HS-27A (cell line): ENCODE results near the gene NDUFC1.
A peak's percentile ranks its signal among the peaks of the same experiment; 100 is the strongest.
"Not testable (repeated sequence)": the region's sequence is repeated elsewhere in the genome, so short reads cannot be mapped to it uniquely, and the experiment has no call there.

Experiments
- DNase-seq: peaks from one replicate; pipeline ENCODE4 v3.0.0-alpha.2; 2012; ENCODE audit warnings: low read depth, missing footprints

Gene NDUFC1

DNA sequence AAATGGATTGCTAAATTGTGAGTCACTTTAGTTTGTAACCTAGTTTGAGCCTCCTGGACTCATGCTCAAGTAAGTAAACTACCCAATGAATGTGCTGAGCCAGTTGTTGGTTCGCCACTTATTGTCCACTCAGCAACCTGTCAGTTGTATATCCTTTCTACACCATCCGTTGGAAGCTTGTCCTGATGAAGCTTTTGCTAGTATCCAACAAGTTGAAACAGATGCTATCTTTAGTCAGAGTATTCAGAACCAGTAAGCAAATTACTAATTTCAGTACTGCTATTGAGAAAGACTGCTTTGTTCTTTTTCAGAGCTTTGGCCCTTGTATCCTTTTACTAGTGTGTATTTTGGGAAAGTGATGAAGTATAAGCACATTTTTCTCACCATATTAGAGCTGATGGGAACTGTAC is 5.3 kb downstream of the NDUFC1 start:
- no peak for DNase-seq

DNA sequence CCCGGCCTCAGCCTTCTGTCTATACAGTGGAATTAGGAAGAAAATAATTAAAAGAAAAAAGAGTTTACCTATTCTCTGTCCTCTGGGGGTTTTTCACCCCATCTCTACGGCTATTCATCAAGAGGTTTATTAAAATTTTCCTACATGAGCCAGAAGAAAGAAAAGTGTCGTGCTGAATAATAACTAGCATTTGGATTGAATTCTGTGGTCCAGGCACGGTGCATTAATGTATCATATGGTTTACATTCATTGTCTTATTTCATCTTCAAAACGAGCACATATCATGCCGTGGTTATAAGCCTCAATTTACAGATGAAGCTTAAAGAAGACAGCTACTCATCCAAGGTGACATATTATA is 6.4 kb downstream of the NDUFC1 start:
- DNase-seq, result no peak

DNA sequence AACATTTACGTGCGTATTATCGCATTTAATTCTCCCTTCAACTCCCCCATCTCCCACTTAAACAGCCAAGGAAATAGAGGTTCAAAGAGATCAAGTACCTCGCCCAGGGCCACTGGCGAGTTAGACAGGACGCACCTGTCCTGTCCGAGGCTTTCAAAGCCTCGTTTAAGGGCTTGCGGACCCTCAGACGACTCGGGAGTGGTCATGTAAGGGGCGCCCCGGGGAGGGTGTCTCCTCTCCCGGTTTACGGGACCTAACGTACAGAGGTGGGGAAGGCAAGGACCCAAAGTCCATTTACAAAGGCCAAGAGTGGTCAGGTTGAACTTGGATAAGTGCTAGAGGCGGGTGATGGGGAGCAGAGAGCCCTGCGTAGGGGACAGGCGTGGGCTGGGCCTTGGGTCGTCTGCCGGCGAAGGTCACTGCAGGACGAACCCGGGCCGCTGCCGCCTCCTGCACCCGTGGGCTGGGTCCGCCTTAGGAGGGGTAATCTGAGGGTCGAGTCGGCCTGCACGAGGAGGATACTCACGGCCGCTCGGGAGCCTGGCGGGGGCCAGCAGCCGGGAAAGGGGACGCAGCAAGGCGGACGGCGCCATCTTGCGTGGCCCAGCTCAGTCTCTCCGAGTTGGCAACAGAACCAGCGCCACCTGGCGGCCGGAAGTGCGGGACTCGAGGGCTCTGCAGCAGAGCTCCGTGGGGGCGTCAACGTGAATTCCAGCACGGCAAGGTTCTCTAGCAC is 6.9 kb downstream of the NDUFC1 start:
- peak; percentile 88 for DNase-seq

DNA sequence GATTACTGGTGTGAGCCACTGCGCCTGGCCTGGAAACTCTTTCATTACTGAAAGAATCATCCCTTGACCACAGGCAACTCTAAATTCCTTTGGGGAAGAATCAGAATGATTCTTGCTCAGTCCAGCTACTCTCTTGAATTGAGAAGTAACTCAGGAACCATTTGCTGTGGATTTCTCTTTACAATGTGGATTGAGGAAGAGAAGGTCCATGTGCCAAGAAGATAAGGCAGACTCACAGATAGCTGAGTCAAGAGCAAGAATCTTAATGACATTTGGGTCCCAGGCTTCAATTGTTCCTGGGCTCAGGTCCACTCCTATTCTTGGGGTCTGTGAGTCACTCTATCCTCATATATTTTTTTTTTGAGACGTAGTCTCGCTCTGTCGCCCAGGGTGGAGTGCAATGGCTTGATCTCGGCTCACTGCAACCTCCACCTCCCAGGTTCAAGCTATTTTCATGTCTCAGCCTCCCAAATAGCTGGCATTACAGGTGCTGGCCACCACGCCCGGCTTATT is 16.0 kb downstream of the NDUFC1 start:
- no peak for DNase-seq

DNA sequence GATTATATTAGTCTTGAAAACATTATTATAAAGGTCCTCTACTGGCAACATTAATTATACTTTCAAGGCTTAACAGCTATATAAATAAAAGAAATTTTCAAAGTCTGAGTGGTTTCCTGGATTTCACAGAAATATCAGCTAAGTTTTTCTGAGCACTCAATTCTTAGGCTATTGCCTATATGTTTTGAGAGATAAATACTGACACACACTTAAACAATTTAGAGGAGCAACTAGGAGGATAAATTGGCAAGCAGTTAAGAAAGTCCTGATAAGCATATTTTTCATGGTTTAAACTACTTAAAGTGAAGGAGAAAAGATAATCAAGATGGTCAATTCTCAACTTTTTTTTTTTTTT is 19.6 kb downstream of the NDUFC1 start:
- DNase-seq, result no peak

DNA sequence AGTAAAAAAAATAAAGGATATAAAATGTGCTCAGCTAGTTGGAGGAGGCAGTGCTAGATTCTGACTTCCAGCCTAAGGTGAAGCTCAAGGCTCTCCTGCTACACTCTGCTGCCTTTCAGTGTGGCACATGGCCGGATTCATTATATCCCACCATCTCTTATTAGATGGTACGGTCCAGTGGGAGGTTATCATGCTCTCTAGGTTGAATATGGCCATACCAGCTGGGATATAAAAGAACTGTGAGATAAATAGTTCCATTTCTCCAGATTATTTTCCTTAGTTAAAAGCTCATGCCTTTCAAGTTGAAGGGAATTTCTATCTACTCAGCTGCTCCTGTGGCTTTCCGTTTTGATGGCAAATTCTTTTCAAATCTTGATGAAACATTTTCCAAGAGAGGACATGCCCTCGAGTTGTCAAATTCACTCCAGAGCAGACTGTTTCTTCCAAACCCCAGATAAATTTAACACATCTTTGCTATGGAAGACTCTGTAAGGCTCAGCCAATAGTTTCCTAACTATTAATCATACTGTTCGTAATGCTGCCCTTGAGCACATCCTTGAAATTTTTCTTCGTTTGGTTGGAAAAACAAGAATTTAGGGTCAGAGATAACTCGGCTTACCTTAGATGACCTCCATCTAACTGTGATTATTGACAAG is 20.1 kb downstream of the NDUFC1 start:
- no peak for DNase-seq

DNA sequence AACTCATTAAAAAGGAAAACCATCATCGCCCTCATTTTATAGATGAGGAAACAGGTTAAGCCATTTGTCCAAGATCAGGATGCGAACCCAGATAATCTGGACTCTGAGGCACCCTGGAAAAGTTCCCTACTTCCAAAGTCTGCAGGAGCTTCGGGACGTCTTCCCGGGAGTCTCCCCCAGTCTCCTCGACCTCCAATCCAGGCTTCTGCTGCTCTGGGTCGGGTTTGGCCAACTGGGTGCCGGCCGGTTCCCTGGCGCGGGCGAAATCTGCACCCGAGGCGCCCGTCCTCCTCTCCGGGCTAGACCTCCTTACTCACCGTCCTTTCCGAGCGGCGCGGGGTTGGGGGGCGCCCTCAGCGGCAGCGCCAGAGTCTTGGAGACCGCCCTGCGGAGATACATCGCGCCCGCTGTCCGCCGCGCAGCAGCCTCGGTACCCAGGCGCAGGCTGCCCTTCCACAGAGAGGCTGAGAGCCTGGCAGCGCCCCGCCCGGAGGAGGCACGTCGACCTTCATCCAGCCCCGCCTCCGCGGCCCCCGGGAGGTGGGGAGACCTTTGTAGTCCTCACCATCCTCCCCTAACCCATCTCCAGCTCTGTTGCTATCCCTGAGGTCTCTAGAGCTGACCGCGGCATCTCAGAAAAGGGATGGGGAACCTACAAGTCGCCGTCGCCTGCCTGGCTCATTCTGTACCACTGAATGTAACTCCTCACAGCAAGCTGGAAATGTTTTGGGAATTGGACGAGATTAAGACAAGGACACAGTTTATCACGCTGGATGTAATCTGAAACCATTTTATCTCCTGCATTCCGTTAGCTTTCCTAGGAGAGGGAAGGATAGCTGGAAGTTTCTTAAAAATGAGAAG is 22.3 kb downstream of the NDUFC1 start, which contains the start of gene MGARP:
Gene MGARP, minus strand, starts transcription at position 466 of the 861 bp plus-strand sequence. Its CDS starts 67 bp downstream, at position 399.
- DNase-seq, result no peak

DNA sequence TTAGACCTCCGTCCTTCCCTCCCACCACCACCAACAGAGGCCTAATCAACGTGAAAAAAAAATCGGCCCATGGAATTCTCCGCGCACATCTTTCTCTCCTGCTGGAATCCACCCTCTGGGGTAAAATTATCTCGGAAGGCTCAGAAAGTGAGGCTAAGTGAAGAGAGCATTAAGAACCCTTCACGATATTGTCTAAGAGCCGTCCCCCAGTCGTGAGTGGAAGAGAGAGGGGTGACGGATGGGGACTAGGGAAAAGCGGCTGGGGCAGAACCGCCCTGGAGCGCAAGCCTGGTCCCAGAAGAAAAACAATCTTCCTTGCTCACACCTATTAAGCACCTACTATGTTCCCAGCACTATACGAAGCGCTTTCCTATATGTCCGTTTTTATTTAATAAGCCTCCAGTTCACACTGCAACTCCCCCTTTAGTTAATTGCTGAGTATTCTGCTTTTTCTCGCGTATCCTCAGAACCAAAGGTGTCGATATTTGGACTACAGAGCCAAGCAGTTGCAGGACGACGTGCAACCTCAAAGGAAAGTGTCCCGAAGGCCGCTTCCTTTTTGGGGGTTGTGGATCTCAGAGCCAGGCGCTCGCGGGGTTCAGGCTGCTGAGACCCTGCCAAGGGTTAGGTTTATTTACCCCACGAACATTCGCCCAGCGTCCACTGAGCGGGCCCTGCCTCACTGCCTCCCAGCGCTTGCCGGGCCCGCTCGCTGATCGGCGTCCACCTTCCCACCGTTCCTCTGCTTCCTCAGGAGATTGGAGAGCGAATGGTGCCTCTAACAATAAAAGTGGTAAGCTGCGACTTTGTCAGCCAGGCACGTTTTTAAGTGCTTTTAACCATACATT is 23.1 kb downstream of the NDUFC1 start:
- no peak for DNase-seq

DNA sequence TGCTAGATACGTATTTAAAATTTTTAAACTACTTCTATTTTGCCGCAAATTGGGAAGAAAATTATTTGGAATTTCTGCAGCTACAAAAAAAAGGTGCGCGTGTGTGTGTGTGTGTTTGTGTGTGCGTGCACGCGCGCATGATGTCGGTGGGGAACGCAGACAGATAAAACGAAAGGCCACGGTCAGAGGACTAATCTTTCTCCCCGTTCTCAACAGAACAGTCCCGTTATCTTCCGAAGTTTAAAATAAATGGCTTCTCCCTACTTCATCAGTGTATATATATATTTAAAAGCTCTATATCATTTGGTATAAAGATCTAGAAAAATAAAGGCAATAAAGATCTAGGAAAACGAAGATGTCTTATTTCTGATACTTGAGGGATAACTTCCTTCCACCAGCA is 23.8 kb downstream of the NDUFC1 start:
- DNase-seq, result no peak

DNA sequence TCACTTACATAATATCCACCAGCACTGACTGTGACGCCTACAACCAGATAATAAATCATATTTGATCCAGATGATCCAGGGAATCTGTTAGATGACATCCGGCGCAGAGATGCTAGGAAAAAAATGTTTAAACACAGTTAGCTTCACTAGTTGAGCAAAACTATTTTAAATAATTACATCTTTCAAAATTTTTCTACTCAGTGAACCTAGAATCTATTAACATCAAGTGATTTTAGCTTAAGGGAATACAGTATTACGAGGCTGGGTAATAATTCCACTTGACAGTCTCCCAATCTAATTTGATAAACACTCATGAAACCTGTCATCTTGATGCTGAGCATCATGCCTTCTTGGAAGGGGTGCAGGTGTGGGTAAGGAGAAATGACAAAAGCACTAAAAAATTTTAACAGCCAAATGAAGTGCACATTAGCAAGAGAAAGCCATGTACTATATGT is 27.0 kb downstream of the NDUFC1 start:
- DNase-seq, result no peak

DNA sequence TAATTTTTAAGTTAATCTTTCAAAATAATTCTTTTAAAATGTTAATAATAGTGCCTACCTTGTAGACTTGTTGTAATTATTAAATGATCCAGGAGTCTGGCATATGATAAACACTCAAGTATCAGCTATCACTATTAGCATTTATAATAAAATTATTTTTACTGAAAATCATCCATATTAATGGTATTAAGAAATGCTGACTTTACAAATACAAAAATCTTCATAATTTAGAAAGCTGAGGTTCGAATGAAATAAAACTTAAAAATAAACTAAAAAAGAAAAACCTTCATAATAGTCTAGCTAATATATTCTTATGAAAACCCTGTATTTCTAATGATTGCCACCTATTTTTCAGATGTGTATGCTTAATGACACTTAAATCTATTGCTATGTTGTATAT is 27.5 kb downstream of the NDUFC1 start:
- no peak for DNase-seq

DNA sequence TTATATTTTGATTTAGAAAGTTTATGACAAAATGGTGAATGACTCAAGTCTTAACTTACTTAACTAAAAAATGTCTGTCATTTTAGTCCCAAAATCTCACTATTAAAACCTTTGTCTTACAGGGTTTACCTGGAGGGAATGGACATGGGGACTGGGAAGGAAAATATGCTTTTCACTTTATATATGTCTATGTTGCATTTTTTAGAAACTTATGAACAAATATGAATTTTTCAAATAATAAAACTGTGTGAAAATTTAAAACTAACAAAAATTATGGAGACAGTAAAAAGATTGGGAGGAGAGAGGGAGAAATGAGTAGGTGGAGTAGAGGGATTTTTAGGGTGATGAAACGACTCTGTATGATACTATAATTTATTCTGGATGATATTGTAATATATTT is 28.4 kb downstream of the NDUFC1 start:
- no peak for DNase-seq

DNA sequence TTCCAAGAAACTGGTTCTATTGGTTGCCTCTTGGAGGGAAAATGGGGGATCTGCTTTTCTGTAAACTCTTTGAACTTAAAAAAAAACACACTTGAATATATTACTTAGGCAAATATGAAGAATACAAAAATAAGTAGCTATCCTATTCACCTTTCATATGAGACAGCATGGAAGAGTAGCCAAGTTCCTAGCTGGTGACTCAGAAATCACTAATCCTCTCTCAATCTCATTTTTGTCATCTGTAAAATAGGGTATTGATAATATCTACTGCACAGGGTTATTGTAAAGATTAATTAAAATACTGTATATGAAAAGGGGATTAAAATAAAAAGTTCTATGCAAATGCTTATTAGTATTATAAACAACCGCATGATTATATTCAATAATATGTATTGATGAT is 35.0 kb downstream of the NDUFC1 start:
- DNase-seq, result no peak

DNA sequence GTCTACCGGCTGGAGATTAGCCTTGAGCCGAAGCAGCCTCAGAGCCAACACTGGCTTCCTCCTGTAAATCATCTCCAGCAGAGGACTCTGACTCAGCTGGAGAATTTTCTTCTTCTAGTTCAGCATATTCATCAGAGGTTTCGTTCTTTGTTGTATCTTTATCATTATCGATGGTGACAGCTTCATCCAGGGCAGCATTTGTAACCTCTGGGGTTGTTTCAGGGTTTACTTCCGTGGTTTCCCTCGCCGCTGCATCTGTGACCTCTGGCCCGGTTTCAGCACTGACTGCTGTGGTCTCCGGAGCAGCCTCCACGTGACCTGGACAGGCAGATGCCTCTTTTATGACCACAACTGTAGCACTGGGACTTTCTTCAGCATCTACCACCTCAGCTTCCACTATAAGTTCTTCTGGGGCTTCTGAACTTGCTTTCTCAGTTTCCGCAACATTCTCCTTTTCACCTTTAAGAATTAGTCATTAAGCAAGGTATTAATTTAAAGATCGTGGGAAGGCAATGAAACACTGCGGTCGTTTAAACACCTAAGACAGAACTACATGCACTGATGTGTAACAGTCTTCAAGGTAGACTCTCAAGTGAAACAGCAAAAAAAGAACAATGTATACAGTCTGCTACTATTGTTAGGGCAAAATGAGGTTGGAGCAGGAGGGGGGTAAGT is 35.6 kb downstream of the NDUFC1 start:
- DNase-seq, result no peak

DNA sequence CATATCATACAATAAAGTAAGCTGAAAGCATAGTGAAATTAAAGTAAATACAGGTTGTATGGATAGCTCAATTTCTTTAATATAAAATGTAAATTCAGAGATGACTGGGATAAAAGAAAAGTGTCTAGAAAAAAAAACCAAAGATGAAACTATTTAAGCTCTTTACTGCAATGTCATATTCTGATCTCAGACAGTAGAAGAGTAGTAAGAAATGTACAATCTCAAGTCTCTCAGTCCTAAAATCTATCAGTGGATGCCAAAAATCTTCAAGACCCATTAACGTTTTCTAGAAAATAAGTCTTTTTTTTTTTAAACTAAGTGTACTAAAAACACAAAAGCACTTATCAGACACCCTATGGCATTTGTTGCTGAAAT is 36.1 kb downstream of the NDUFC1 start:
- no peak for DNase-seq

DNA sequence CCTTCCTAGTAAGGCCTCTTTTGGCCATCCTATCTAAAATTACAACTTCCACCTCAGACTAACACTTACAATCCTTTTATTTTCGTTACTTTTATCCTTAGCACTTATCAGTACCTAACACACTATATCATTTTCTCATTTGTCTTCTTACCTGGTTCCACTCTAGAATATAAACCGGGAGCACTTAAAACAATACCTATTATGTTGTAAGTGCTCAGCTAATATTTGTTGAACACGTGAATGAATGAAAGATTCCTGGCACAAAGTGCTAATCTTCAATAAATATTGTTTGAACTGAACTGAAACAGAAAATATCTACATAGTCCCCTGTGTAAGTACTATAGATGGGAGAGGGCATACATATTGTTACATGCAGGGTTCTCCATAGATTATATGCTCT is 36.6 kb downstream of the NDUFC1 start:
- DNase-seq, result no peak

DNA sequence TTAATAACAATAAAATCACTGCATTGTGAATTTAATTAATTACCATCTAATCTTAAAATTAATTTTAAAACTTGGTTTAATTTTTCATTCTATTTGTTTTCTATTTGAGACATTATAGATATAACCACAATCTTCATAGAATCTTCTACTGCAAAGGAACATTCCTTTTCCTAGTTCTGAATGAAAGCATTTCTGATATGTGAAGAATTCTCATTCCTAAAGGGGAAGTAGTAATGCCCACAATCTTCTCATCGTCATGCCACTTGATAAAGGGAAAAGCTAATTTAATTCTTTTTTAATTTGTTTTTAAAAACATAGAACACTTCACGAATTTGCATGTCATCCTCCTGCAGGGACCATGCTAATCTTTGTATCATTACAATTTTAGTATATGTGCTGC is 45.9 kb downstream of the NDUFC1 start:
- no peak for DNase-seq

DNA sequence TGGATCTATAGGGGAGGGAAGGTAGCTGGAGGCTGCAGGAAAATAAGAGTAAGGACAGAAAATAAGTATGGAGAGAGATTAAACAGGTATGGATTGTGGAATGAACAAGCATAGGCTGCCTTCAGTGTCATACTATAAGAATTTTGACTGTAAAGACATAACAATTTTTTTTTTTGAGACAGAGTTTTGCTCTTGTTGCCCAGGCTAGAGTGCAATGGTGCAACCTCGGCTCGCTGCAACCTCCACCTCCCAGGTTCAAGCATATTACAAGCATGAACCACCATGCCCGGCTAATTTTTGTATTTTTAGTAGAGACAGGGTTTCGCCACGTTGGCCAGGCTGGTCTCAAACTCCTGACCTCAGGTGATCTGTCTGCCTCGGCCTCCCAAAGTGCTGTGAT is 46.7 kb downstream of the NDUFC1 start:
- not testable (repeated sequence) for DNase-seq

DNA sequence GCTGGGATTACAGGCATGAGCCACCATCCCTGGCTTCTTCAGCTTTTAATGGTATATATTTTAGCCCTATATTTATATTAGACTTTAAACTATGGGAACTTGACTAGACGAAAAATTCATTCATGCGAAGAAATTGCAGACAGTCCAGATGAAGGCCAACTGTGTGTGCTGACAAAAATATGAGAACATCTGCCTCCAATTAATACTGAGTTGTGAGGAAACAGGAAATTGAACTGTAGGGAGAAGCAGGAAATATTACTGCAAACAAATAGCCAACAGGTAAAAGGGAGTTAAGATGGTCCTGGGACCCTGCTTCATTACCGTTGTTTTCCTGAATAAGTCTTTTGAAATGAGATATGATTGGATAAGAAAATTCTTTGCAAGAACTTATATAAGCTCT is 48.6 kb downstream of the NDUFC1 start:
- no peak for DNase-seq

DNA sequence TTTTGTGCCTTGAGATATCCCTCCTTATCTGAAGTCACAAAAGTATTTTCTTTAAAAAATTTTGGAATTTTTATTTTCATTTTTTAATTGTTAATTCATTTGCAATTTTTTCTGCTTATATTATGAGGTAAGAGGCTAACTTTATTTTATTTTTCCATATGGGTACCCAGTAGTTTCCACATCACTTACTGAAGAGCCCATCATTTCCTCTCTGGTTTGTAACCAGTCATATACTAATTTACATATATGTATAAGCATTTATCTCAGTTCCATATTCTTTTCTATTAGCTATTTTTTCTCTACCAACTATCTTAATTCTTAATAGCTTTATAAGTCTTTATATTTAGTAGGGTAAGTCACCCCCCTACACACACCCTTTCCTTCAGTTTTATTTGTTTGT is 49.2 kb downstream of the NDUFC1 start:
- DNase-seq, result no peak

DNA sequence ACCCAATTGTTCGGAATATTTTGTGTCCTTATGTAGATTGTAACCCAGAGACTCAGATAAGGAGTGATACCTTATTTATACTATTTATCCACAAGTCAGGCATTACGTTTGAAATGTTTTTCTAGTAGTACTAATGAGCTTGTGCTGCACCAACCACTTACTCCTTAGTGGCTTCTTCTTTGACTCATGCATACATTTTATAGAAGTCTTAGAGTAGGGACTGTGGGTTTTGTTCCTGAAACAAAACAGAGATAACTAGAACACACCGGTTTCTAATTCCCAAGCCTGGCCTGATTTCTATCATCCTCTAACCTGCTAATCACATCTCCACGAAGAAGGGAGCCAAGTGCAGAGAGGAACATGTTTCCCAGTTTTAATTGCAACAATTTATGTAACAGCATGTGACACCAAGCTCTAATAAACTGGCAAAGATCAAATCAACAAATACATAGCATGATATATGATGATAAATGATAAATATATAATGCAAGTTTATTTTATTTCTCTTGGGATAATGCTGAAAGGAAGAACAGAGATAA is 54.5 kb downstream of the NDUFC1 start:
- no peak for DNase-seq
